ENCODE measurements around the gene AMER1. TPM values are rescaled to one million over a fixed set of nuclear protein-coding genes. Genes with fewer than 3 reads are reported as not detected.

Gene AMER1
- total and polyA plus RNA-seq, 9 of the 15 experiments (the other 6 are each of a cell fraction or from before 2014, with no cell fraction given), result 0.29 to 4.6 (median 3.0) TPM

GRCh38 chrX:64205735-64206501, 410 bp upstream of the AMER1 start:
- Histone ChIP-seq H3K4me3 (peak overlapping the region; percentile 59), H3K4me2 (ENCODE audit: insufficient read depth, low read length) (peak overlapping the region; percentile 69), H2AFZ (ENCODE audit: low read depth, low read length) (peak overlapping the region; percentile 71), H3K79me2 (ENCODE audit: control insufficient read depth, insufficient read depth, low read length) (peaks cover 6% of the 10 kb centered on the region; the same call in 2 of the 3 replicates), H3K9ac (ENCODE audit: insufficient read depth in 1 of 2, low read depth in 2 of 2, low read length in 2 of 2) (peak overlapping the region; percentile 60 to 90), H3K27me3 (ENCODE audit: control insufficient read depth in 2 of 2, insufficient read depth in 2 of 2, low read length in 2 of 2) (no peaks in the 10 kb centered on the region), H3K27ac (ENCODE audit: extremely low read depth, low read depth, low read length) (peak overlapping the region; percentile 55), H3K36me3 (ENCODE audit: control insufficient read depth, insufficient read depth, low read length) (no peaks in the 10 kb centered on the region), H3K9me1 (ENCODE audit: control insufficient read depth, insufficient read depth, low read length) (no peaks in the 10 kb centered on the region), H4K20me1 (replicated peaks; ENCODE audit: control insufficient read depth, insufficient read depth, low read length) (no peaks in the 10 kb centered on the region), H3K4me1 (replicated peaks in 1 of 2; ENCODE audit: control insufficient read depth in 2 of 2, insufficient read depth in 2 of 2, low read length in 2 of 2) (peaks cover 3 to 24% of the 10 kb centered on the region in 2 experiments; a peak in 4 of 5 replicates), H3K9me3 (replicated peaks; ENCODE audit: control insufficient read depth, insufficient read depth, low read depth, low read length) (no peaks in the 10 kb centered on the region)
- 2% methylated on average over 23 of the region's 45 CpGs for WGBS (ENCODE audit: insufficient coverage, low coverage, missing lambda C conversion rate)
- ChIA-PET CTCF (ENCODE audit: low intra/inter-chr PET ratio) (no interaction called here), POLR2A (no interaction called here)
- BruUV-seq (replicated peaks), result TSS peak; percentile 91
- intact Hi-C loops (cut with micrococcal nuclease), result loop anchor here (5.0 kb wide), 1 partner anchor 49 kb away; no protein-coding TSS in a partner anchor
- in situ Hi-C loops (cut with MboI), result no loop called here
- DNase-seq (ENCODE audit: extremely low read depth in 1 of 4, low spot score in 3 of 4) (peak; percentile 89 to 93 (median 92)), ATAC-seq (peak; percentile 92), FAIRE-seq (peak; percentile 29)
- TF ChIP-seq ZSCAN29 (IDR thresholded peaks at IDR 0.05) (0 out of 2 replicates have a peak, but pooled peaks have one; percentile 11), DMBX1 (CRISPR knock-in tag; IDR thresholded peaks at IDR 0.05; ENCODE audit: borderline replicate concordance) (no peak), FOSL1 (tag; conservative IDR thresholded peaks at IDR 0.05) (no peak), NR1H2 (CRISPR knock-in tag; IDR thresholded peaks at IDR 0.05) (no peak), AFF4 (CRISPR knock-in tag; IDR thresholded peaks at IDR 0.05) (0 out of 2 replicates have a peak, but pooled peaks have one; percentile 40), MAZ (CRISPR knock-in tag; conservative IDR thresholded peaks at IDR 0.05 in 1 of 2, IDR thresholded peaks at IDR 0.05 in 1 of 2) (peak; percentile 49 to 54; a peak in 1 of 4 replicates), HIVEP1 (CRISPR knock-in tag; IDR thresholded peaks at IDR 0.05) (no peak), ZNF175 (CRISPR knock-in tag; IDR thresholded peaks at IDR 0.05; ENCODE audit: low read depth) (no peak), HDAC1 (IDR thresholded peaks at IDR 0.05) (no peak), PHF8 (IDR thresholded peaks at IDR 0.05; ENCODE audit: borderline replicate concordance, low read length) (peak; percentile 75; the same call in 1 of the 2 replicates), ZFP30 (CRISPR knock-in tag; IDR thresholded peaks at IDR 0.05; ENCODE audit: borderline replicate concordance) (no peak), HCFC1 (IDR thresholded peaks at IDR 0.05; ENCODE audit: low read depth, low read length) (no peak), ILK (tag; IDR thresholded peaks at IDR 0.05; ENCODE audit: borderline replicate concordance, low read depth) (no peak), MNT (conservative IDR thresholded peaks at IDR 0.05) (peak in 1 of 2 experiments; percentile 63; a peak in 3 of 4 replicates), TCF15 (CRISPR knock-in tag; IDR thresholded peaks at IDR 0.05) (no peak)

All from K562 (cell line).